IMR-90 (cell line): Measurements from ENCODE around the gene NCKAP5L. TPM values are rescaled to one million over a fixed set of nuclear protein-coding genes. Genes with fewer than 3 reads are reported as not detected.

Experiments used
- ATAC-seq: fragments of 200-7000 bp; cut with Tn5 transposase; 2 replicates; pipeline ENCODE4 v1.9.1; 2020; ENCODE audit warnings: low read depth, mild to moderate bottlenecking, moderate library complexity
- BruUV-seq: library from RNA; stranded (reverse); fragments of 400-500 nt; replicated peaks from 2 replicates; lab custom pipeline; 2021; lab: Mats Ljungman, UMichigan
- CTCF ChIA-PET: fragments of 300-600 bp; formaldehyde crosslinking; extraction: SDS; loops from one replicate; lab custom pipeline; 2021; ENCODE audit warnings: antibody characterized with exemption; lab: Yijun Ruan, JAX
- POLR2A ChIA-PET: fragments of 300-600 bp; sonication (Branson Sonifier 250); formaldehyde crosslinking; loops from one replicate; lab custom pipeline; 2022; ENCODE audit warnings: antibody characterized with exemption; ENCODE audit not compliant: unreplicated experiment; lab: Charles Lee
- DNase-seq: peaks from one replicate; pipeline ENCODE4 v3.0.0; 2013
- H2AFZ ChIP-seq: replicated peaks from 2 replicates; pipeline ENCODE3; 2013; ENCODE audit warnings: low read length, mild to moderate bottlenecking; ENCODE audit not compliant: poor library complexity
- H2AK5ac ChIP-seq: 2 replicates; pipeline ENCODE4 v1.6.1; 2013; ENCODE audit warnings: low read depth, low read length, inconsistent platforms
- H2AK9ac ChIP-seq: replicated peaks from 2 replicates; pipeline ENCODE3; 2013; ENCODE audit warnings: mild to moderate bottlenecking, low read depth, low read length, moderate library complexity; ENCODE audit not compliant: poor library complexity
- H2BK120ac ChIP-seq: 2 replicates; pipeline ENCODE4 v1.6.1; 2013; ENCODE audit warnings: low read depth, low read length, inconsistent platforms
- H2BK15ac ChIP-seq: 3 replicates; pipeline ENCODE4 v1.6.1; 2013; ENCODE audit warnings: low read depth, low read length, inconsistent platforms
- H2BK20ac ChIP-seq: 2 replicates; pipeline ENCODE4 v1.6.1; 2013; ENCODE audit warnings: low read depth, mild to moderate bottlenecking, inconsistent platforms, low read length, moderate library complexity
- H2BK5ac ChIP-seq: 2 replicates; pipeline ENCODE4 v1.6.1; 2013; ENCODE audit warnings: mild to moderate bottlenecking, low read depth, low read length, inconsistent platforms; ENCODE audit not compliant: poor library complexity, severe bottlenecking
- H3K14ac ChIP-seq: replicated peaks from 2 replicates; pipeline ENCODE4 v1.6.1; 2013; ENCODE audit warnings: low read depth, low read length, inconsistent platforms
- H3K18ac ChIP-seq: 2 replicates; pipeline ENCODE4 v1.6.1; 2013; ENCODE audit warnings: low read depth, low read length, control low read depth
- H3K23ac ChIP-seq: 2 replicates; pipeline ENCODE4 v1.6.1; 2013; ENCODE audit warnings: low read depth, low read length, inconsistent platforms
- H3K27ac ChIP-seq: 2 replicates; pipeline ENCODE4 v1.5.1; 2013; ENCODE audit warnings: mild to moderate bottlenecking, control low read depth, low read length; ENCODE audit not compliant: insufficient read depth
- H3K27me3 ChIP-seq: 2 replicates; pipeline ENCODE4 v1.6.1; 2013; ENCODE audit warnings: low read length; ENCODE audit not compliant: control insufficient read depth, insufficient read depth
- H3K36me3 ChIP-seq: 2 replicates; pipeline ENCODE4 v1.6.1; 2013; ENCODE audit warnings: low read length, mixed read lengths; ENCODE audit not compliant: control insufficient read depth, insufficient read depth
- H3K4ac ChIP-seq: 2 replicates; pipeline ENCODE4 v1.6.1; 2013; ENCODE audit warnings: low read depth, low read length, inconsistent platforms
- H3K4me1 ChIP-seq: 2 replicates; pipeline ENCODE4 v1.6.1; 2013; ENCODE audit warnings: low read length, mixed read lengths; ENCODE audit not compliant: control insufficient read depth, insufficient read depth
- H3K4me2 ChIP-seq: 2 replicates; pipeline ENCODE4 v1.6.1; 2013; ENCODE audit warnings: low read depth, mild to moderate bottlenecking, control low read depth, low read length, moderate library complexity
- H3K4me3 ChIP-seq: 2 replicates; pipeline ENCODE4 v1.5.1; 2013; ENCODE audit warnings: low read depth, mild to moderate bottlenecking, control low read depth, low read length, moderate library complexity; ENCODE audit not compliant: insufficient read depth
- H3K56ac ChIP-seq: 2 replicates; pipeline ENCODE4 v1.6.1; 2013; ENCODE audit warnings: low read length, inconsistent platforms; ENCODE audit not compliant: insufficient read depth; ENCODE audit errors: extremely low read depth
- H3K79me1 ChIP-seq, 2 experiments: 2 replicates each; pipeline ENCODE4 v1.6.1; 2013; ENCODE audit warnings: low read length in 2 of 2, inconsistent platforms in 1 of 2, low read depth in 1 of 2
- H3K9ac ChIP-seq: 2 replicates; pipeline ENCODE4 v1.6.1; 2013; ENCODE audit warnings: low read depth, low read length, control low read depth
- H3K9me1 ChIP-seq: 2 replicates; pipeline ENCODE4 v1.6.1; 2013; ENCODE audit warnings: low read length, inconsistent platforms; ENCODE audit not compliant: insufficient read depth
- H3K9me3 ChIP-seq: 2 replicates; pipeline ENCODE4 v1.6.1; 2013; ENCODE audit warnings: low read length; ENCODE audit not compliant: control insufficient read depth, insufficient read depth
- H4K20me1 ChIP-seq: 2 replicates; pipeline ENCODE4 v1.6.1; 2013; ENCODE audit warnings: low read length, inconsistent platforms; ENCODE audit not compliant: insufficient read depth
- H4K5ac ChIP-seq: 2 replicates; pipeline ENCODE4 v1.6.1; 2013; ENCODE audit warnings: mild to moderate bottlenecking, low read depth, low read length, control low read depth
- H4K8ac ChIP-seq, 2 experiments: 2 replicates each; pipeline ENCODE4 v1.6.1; 2013; ENCODE audit warnings: low read depth in 2 of 2, low read length in 2 of 2, control low read depth in 1 of 2, inconsistent platforms in 1 of 2
- H4K91ac ChIP-seq: 2 replicates; pipeline ENCODE4 v1.6.1; 2013; ENCODE audit warnings: low read depth, low read length, inconsistent platforms; ENCODE audit not compliant: insufficient read depth
- BHLHE40 ChIP-seq: fragments of 150-350 bp; IDR thresholded peaks from 2 replicates; pipeline ENCODE4 v1.6.1; 2016; ENCODE audit warnings: mild to moderate bottlenecking, low read depth, low read length
- CHD1 ChIP-seq: IDR thresholded peaks from 2 replicates; pipeline ENCODE4 v1.6.1; 2012; ENCODE audit warnings: low read depth, low read length, improper control_type of control experiment
- ELK1 ChIP-seq: fragments of 150-350 bp; IDR thresholded peaks from 2 replicates; pipeline ENCODE4 v1.6.1; 2016; ENCODE audit warnings: low read depth, mild to moderate bottlenecking, low read length, moderate library complexity, borderline replicate concordance
- MAFK ChIP-seq: IDR thresholded peaks from 2 replicates; pipeline ENCODE4 v1.6.1; 2012; ENCODE audit warnings: low read depth, low read length, improper control_type of control experiment
- WGBS, 2 experiments: methylation state at CpG; one replicate each; pipeline versions ENCODE4 v1.1.5 to v1.1.7; 2013; ENCODE audit warnings: missing lambda C conversion rate in 2 of 2; ENCODE audit not compliant: insufficient read length in 1 of 2; ENCODE audit errors: extremely low coverage in 2 of 2; 5-methylcytosine and 5-hydroxymethylcytosine counted together
- dilution Hi-C: fragments of 300-500 bp; cut with HindIII; formaldehyde crosslinking; loops from one replicate; pipeline ENCODE4 v1.14.3; 2018; ENCODE audit warnings: low sequenced_read_pairs; ENCODE audit not compliant: unreplicated experiment
- in situ Hi-C: fragments of 300-500 bp; cut with MboI; formaldehyde crosslinking; loops from 3 replicates; pipeline ENCODE4 v1.14.3; 2019; ENCODE audit warnings: low sequenced_read_pairs, inconsistent platforms, mixed read lengths
- intact Hi-C: fragments of 100-400 bp; cut with micrococcal nuclease; formaldehyde crosslinking; loops from 2 replicates; pipeline ENCODE4 v1.10.0; 2022
- polyA plus RNA-seq, 3 experiments: library from polyadenylated mRNA; depleted of rRNA; stranded (reverse); fragments of >200 nt; gene quantifications; 2 replicates each; pipeline ENCODE4 v1.2.3, GENCODE V29; 2012; ENCODE audit warnings: low replicate concordance in 1 of 3
- total RNA-seq: library from RNA; depleted of rRNA; stranded (reverse); fragments of >200 nt; gene quantifications from 2 replicates; pipeline ENCODE4 v1.2.3, GENCODE V29; 2012
- TF ChIP-seq, protein P1 (sequence below): fragments of 150-350 bp; IDR thresholded peaks from 2 replicates; pipeline ENCODE4 v1.6.1; 2017; ENCODE audit warnings: mild to moderate bottlenecking, antibody characterized with exemption, low read length, low read depth

The NCKAP5L gene
- total and polyA plus RNA-seq, 2 of the 4 experiments (the other 2 are of a cell fraction): 6.1 to 14.4 TPM

DNA sequence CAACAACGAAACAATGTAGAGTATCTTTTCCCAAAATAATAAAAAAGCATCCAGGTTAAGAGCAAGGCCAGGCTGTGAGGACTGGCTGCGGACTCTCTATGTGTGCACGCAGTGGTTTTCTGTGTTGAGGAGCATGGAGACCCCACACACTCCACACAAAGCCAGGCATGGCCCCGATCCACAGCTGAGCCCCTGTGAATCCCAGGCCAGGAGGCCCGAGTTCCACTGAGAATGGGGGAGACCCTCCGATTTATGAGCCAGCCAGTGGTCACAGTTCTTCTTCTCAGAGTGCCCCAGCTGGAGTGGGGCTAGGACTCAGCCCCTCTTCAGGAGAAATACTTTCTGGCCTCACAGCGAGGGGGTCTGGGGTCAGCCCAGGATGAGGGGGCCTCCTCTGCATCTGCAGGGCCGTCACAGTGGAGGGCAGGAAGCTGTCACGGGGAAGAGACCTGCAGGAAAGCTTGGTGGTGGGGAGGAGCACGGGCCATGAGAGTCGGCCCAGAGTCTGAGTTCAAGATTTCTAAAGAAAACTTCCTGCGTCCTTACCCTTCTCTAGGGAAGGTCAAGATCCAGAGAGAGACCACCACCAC lies 20.1 kb downstream of the NCKAP5L start:
- no peak overlapping the region for H4K8ac ChIP-seq
- H3K27me3 ChIP-seq: no peaks in the 10 kb centered on the region
- no peak overlapping the region for H3K4me2 ChIP-seq
- H3K4ac ChIP-seq: no peak overlapping the region
- TF ChIP-seq ELK1 (no peak), BHLHE40 (no peak), MAFK (no peak), CHD1 (no peak)
- TF ChIP-seq, protein P1, sequence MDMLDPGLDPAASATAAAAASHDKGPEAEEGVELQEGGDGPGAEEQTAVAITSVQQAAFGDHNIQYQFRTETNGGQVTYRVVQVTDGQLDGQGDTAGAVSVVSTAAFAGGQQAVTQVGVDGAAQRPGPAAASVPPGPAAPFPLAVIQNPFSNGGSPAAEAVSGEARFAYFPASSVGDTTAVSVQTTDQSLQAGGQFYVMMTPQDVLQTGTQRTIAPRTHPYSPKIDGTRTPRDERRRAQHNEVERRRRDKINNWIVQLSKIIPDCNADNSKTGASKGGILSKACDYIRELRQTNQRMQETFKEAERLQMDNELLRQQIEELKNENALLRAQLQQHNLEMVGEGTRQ: no peak
- no peak overlapping the region for H3K9ac ChIP-seq
- peaks cover 76% of the 10 kb centered on the region for H4K20me1 ChIP-seq
- dilution Hi-C loops (no loop called here), intact Hi-C loops (no loop called here), in situ Hi-C loops (no loop called here)
- H3K4me3 ChIP-seq: no peak overlapping the region
- H2BK5ac ChIP-seq: no peak overlapping the region
- H2BK20ac ChIP-seq: no peak overlapping the region
- no peak overlapping the region for H2BK120ac ChIP-seq
- H2AFZ ChIP-seq: no peak overlapping the region
- H3K4me1 ChIP-seq: peaks cover 18% of the 10 kb centered on the region
- peaks cover 10% of the 10 kb centered on the region for H3K9me1 ChIP-seq
- H3K14ac ChIP-seq: no peak overlapping the region
- peaks cover 39% of the 10 kb centered on the region for H3K36me3 ChIP-seq
- no peak overlapping the region for H3K23ac ChIP-seq
- no peak overlapping the region for H3K27ac ChIP-seq
- H3K56ac ChIP-seq: no peak overlapping the region
- ChIA-PET CTCF (no interaction called here), POLR2A (no interaction called here)
- no peaks in the 10 kb centered on the region for H3K9me3 ChIP-seq
- no peak overlapping the region for H2AK5ac ChIP-seq
- H4K91ac ChIP-seq: no peak overlapping the region
- WGBS, 2 experiments: 60% methylated on average over 1 of the region's 12 CpGs; no CpG with 5 or more reads in 1 of the 2 experiments
- no peak overlapping the region for H3K18ac ChIP-seq
- BruUV-seq: no TSS peak
- ATAC-seq (no peak), DNase-seq (no peak)
- no peak overlapping the region for H2AK9ac ChIP-seq
- peaks cover 22 to 82% of the 10 kb centered on the region in 2 experiments for H3K79me1 ChIP-seq
- H2BK15ac ChIP-seq: no peak overlapping the region
- H4K5ac ChIP-seq: no peak overlapping the region
